GM15510 (cell line): ENCODE results near the gene SF3A2.

Source experiments
- POLR2A ChIP-seq: IDR thresholded peaks from 3 replicates; pipeline ENCODE4 v1.6.1; 2011; ENCODE audit warnings: borderline replicate concordance; ENCODE audit not compliant: insufficient read length; ENCODE audit errors: extremely low read depth

Gene SF3A2

GRCh38 chr19:2249010-2249866, 12.6 kb downstream of the SF3A2 start, which contains the start of gene AMH:
Gene AMH (plus strand): TSS chr19:2249323. CDS start chr19:2249333, 10 bp downstream.
- TF ChIP-seq POLR2A: no peak

DNA sequence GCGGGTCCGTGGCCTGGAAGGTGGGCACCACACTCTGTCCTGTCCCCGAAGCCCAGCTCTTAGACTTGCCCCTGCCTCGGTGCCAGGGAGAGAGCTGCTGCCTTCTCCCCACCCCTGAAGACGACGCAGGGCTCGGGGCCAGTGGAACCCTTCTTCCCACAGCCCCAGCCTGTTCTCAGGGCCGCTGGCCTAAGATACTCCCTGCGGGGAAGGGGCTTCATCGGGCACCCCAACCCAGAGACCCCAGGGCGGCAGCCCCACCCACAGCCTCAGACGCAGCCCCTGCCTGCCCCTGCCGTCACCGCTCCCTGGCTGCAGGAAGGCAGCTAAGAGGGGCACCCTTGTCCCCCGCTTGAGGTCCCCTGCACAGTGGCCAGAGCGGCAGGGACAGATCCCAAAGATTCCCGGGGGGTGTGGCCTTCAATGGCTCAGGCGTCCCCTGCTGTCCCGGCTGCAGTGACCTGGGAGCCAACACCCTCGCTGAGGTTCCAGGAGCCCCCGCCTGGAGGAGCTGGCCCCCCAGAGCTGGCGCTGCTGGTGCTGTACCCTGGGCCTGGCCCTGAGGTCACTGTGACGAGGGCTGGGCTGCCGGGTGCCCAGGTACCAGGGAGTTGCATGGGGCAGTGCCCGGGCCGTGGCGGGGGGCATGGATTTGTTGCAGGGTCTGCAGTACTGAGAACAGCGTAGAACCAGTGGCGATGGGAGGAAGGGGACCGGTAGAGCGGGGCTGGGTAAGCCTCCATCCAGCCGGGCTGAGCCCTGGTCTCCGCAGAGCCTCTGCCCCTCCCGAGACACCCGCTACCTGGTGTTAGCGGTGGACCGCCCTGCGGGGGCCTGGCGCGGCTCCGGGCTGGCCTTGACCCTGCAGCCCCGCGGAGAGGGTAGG, 13.5 kb downstream of the SF3A2 start:
- TF ChIP-seq POLR2A: no peak

DNA sequence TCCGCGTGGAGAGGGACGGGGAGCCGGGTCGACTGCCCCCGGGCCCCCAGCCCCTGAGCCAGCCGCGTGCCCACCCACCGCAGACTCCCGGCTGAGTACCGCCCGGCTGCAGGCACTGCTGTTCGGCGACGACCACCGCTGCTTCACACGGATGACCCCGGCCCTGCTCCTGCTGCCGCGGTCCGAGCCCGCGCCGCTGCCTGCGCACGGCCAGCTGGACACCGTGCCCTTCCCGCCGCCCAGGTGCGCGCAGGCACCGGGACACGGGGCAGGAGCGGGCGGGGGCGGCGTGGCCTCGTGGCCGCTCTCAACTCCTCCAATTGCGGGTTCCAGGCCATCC, 14.1 kb downstream of the SF3A2 start:
- no peak for TF ChIP-seq POLR2A

- TF ChIP-seq POLR2A: no peak
Observed at GRCh38 chr19:2251106-2252054, 14.8 kb downstream of the SF3A2 start.

DNA sequence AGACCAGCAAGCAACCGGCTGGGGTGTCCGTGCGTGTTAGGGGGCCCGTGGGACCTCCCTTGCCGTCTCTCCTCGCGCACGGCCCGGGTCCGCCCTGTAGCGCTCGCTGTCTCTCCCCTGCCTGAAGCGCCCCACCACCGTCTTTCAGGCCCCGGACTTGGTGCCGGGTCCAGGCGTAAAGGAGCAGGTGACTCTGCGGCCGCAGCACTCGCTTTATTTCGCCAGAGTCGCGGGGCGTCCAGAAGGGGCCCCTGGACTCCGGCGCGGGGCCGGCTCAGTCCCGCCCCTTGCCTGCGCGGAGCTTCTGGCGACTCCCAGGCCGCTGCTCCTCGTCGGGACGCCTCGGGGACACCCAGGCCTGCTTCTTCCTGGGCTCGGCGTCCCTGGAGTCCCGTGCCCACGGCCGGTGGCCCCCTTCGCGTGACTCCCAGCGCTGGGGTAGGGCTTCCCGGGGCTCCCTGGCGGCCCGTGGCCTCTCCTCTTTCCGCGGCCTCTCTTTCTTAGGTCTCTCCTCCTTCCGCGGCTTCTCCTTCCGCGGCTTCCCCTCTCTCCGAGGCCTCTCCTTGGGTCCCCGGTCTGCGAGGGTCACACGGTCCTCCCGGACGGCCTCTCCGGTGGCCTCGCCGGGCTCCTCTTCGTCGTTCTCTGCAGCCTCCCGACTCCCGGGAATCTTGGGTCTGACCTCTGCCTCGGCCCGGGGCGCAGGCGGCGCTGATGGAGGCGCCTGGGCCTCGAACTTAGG, 15.6 kb downstream of the SF3A2 start:
- TF ChIP-seq POLR2A: no peak

DNA sequence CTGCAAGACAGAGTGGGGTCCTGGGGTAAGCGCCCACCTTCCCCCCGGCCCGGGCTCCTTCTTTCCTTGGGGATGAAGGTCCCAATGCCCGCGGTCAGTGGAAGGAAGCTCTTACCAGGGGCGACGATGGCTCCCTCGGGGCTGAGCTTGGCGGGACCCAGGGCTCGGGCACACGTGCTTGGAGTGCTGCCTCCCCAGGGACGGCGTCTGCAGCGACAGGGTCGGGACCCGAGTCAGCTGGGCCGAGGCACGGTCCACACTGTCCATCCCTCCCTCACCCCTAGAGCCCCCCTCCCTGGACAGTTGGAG, 16.1 kb downstream of the SF3A2 start:
- no peak for TF ChIP-seq POLR2A

- TF ChIP-seq POLR2A: no peak
Observed at GRCh38 chr19:2253106-2254063, 16.8 kb downstream of the SF3A2 start.

GRCh38 chr19:2254064-2254872, 17.6 kb downstream of the SF3A2 start:
- TF ChIP-seq POLR2A: no peak

DNA sequence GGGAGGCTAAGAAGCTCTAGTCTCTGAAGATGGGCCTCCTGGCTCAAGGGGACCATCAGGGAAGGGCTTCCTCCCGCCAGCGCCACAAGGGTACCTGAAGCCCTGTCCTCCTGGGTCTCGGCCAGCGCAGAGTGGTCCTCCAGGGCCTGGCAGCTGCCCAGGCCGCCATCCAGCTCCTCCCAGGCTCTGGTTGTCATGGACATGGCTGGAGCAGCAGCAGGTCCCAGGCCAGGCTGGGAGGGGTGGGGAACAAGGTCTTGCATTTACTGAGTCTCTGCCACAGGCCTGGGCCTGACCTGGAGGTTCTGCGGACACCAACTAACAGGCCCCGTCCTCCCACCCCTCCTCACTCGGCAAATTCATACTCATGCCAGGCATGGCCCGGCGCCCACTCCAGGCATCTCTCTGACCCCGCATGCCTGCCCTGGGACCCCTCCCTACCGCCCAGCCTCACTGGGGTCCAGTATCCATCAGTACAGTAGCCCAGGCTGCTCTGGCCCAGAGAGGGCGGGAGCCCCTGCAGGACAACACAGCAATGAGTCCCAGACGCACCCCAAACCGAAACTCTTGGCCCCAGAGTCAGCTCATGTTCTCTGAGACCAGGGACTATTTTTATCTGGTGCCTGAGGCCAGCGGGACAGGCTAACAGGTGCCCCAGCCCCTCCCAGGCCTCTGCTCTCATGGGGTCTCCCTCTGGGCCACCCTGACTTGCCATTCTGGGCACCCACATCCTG, 18.7 kb downstream of the SF3A2 start:
- TF ChIP-seq POLR2A: no peak

GRCh38 chr19:2255982-2256685, 19.5 kb downstream of the SF3A2 start, which contains the start of gene JSRP1:
Gene JSRP1 (minus strand): TSS chr19:2256417. CDS start chr19:2255314, 1,103 bp downstream.
- TF ChIP-seq POLR2A: no peak

- TF ChIP-seq POLR2A: no peak
Observed at GRCh38 chr19:2259336-2259735, 22.7 kb downstream of the SF3A2 start.
